GM23338 (cell line): ENCODE measurements around the gene PTPRA.

Experiments used
- CREB1 ChIP-seq: fragments of 250-450 bp; sonication (Bioruptor Pico); IDR thresholded peaks from 2 replicates; pipeline ENCODE4 v1.5.0; 2020; ENCODE audit warnings: low read depth, mild to moderate bottlenecking, moderate library complexity
- EZH2 ChIP-seq: fragments of 200-600 bp; sonication (generic); IDR thresholded peaks from one replicate; pipeline ENCODE4 v1.8.0; 2017; ENCODE audit warnings: antibody characterized with exemption, mild to moderate bottlenecking, low read depth; ENCODE audit not compliant: unreplicated experiment
- EZH2phosphoT487 ChIP-seq: fragments of 200-600 bp; sonication (generic); IDR thresholded peaks from one replicate; pipeline ENCODE4 v1.8.1; 2018; ENCODE audit warnings: antibody characterized with exemption; ENCODE audit not compliant: unreplicated experiment
- JUNB ChIP-seq: IDR thresholded peaks from one replicate; pipeline ENCODE4 v1.6.1; 2016; ENCODE audit warnings: antibody characterized with exemption; ENCODE audit not compliant: unreplicated experiment
- NANOG ChIP-seq: IDR thresholded peaks from 2 replicates; pipeline ENCODE4 v1.6.1; 2016; ENCODE audit warnings: antibody characterized with exemption, borderline replicate concordance
- POLR2AphosphoS5 ChIP-seq: IDR thresholded peaks from 2 replicates; pipeline ENCODE4 v1.6.1; 2016; ENCODE audit warnings: antibody characterized with exemption, low read depth
- REST ChIP-seq: IDR thresholded peaks from one replicate; pipeline ENCODE4 v1.6.1; 2018; ENCODE audit warnings: antibody characterized with exemption; ENCODE audit not compliant: unreplicated experiment
- ZNF114 ChIP-seq: fragments of 250-450 bp; sonication (Bioruptor Pico); IDR thresholded peaks from 2 replicates; pipeline ENCODE4 v1.5.0; 2020; ENCODE audit warnings: mild to moderate bottlenecking, moderate library complexity
- ZNF331 ChIP-seq: fragments of 250-450 bp; sonication (Bioruptor Pico); IDR thresholded peaks from 2 replicates; pipeline ENCODE4 v1.5.0; 2020; ENCODE audit warnings: low read depth, mild to moderate bottlenecking, moderate library complexity
- ZNF462 ChIP-seq: fragments of 250-450 bp; sonication (Bioruptor Pico); IDR thresholded peaks from 2 replicates; pipeline ENCODE4 v1.5.0; 2020; ENCODE audit warnings: mild to moderate bottlenecking, moderate library complexity
- TF ChIP-seq, protein P1 (sequence below), 2 experiments: fragments of 200-600 bp in 1 of 2; sonication (generic) in 1 of 2; conservative IDR thresholded peaks; 2 replicates each; pipeline versions ENCODE4 v1.5.1 to v1.6.1; 2016 to 2017; ENCODE audit warnings: antibody characterized with exemption in 2 of 2, low read depth in 2 of 2, mild to moderate bottlenecking in 2 of 2, moderate library complexity in 1 of 2
- TF ChIP-seq, protein P2 (sequence below): IDR thresholded peaks from 2 replicates; pipeline ENCODE4 v1.6.1; 2016; ENCODE audit warnings: antibody characterized with exemption

- TF ChIP-seq EZH2 = no peak
- no peak for TF ChIP-seq CREB1 (CRISPR knock-in tag)
- TF ChIP-seq, protein P1, sequence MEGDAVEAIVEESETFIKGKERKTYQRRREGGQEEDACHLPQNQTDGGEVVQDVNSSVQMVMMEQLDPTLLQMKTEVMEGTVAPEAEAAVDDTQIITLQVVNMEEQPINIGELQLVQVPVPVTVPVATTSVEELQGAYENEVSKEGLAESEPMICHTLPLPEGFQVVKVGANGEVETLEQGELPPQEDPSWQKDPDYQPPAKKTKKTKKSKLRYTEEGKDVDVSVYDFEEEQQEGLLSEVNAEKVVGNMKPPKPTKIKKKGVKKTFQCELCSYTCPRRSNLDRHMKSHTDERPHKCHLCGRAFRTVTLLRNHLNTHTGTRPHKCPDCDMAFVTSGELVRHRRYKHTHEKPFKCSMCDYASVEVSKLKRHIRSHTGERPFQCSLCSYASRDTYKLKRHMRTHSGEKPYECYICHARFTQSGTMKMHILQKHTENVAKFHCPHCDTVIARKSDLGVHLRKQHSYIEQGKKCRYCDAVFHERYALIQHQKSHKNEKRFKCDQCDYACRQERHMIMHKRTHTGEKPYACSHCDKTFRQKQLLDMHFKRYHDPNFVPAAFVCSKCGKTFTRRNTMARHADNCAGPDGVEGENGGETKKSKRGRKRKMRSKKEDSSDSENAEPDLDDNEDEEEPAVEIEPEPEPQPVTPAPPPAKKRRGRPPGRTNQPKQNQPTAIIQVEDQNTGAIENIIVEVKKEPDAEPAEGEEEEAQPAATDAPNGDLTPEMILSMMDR (conservative IDR thresholded peaks at IDR 0.05; ENCODE audit: low read depth in 2 of 2) = no peak
- TF ChIP-seq, protein P2, sequence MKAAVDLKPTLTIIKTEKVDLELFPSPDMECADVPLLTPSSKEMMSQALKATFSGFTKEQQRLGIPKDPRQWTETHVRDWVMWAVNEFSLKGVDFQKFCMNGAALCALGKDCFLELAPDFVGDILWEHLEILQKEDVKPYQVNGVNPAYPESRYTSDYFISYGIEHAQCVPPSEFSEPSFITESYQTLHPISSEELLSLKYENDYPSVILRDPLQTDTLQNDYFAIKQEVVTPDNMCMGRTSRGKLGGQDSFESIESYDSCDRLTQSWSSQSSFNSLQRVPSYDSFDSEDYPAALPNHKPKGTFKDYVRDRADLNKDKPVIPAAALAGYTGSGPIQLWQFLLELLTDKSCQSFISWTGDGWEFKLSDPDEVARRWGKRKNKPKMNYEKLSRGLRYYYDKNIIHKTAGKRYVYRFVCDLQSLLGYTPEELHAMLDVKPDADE = no peak
- TF ChIP-seq REST = no peak
- TF ChIP-seq EZH2phosphoT487 = no peak
- TF ChIP-seq ZNF114 = no peak
- no peak for TF ChIP-seq POLR2AphosphoS5
- no peak for TF ChIP-seq JUNB
- TF ChIP-seq ZNF331 (CRISPR knock-in tag) = no peak
- TF ChIP-seq ZNF462 (CRISPR knock-in tag) = no peak
- no peak for TF ChIP-seq NANOG
These were observed 111.8 kb downstream of the PTPRA start for GRCh38 chr20:2984956-2985661.
